Measurements from ENCODE around the gene FGFR2. TPM values are rescaled to one million over a fixed set of nuclear protein-coding genes. Genes with fewer than 3 reads are reported as not detected.

FGFR2 gene
- total RNA-seq, 1 experiment from 2014 or later: 135 TPM

DNA sequence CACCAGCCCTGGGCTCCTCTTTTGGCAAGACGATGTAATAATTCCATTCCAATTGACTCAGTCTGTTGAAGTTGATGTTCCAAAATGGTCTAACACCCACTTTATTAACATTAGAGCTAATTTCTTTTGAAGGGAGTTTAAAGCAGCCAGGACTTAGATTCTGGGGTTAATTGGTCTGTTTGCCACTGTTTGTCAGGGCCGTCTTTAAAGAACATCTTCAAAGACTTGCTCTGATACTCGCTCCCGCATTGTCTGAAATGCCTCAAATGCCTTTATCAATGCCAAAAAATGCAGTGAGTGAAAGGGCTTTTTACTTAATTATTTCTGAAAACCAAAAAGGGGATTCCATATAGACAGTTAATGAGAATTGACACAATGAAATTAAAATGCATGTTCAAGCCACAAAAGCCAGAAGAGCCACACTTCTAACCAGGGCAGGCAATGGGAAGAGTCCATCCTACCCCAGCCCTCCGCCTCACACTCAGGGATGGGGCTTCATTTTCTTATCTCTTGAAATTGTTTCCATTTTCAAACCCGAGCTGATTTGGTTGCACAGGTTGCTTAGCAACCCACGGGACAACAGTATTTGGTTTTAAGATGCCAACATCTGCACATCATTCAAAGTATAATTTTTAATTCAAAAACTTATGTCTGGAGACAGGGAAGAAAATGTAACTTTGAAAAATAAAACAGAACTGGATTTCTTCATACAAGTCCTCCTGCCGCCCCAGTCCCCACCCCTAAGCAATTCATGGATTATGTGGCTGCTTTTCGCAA lies 163.0 kb downstream of the FGFR2 start:
- DNase-seq: no peak
- Histone ChIP-seq H2AK5ac (ENCODE audit: insufficient read length, low read length) (no peak overlapping the region), H2BK20ac (ENCODE audit: low read depth, low read length, poor library complexity, severe bottlenecking) (no peak overlapping the region), H4K8ac (replicated peaks; ENCODE audit: insufficient read length, low read depth, low read length) (no peak overlapping the region), H2BK12ac (ENCODE audit: insufficient read length, low read depth, low read length) (no peak overlapping the region), H3K79me1 (ENCODE audit: insufficient read depth, low read depth, low read length, poor library complexity, severe bottlenecking) (no peaks in the 10 kb centered on the region), H3K9me3 (ENCODE audit: control insufficient read depth, low read depth, low read length) (no peaks in the 10 kb centered on the region), H3K9ac (ENCODE audit: extremely low read depth, insufficient read length, low read length) (no peak overlapping the region), H4K5ac (ENCODE audit: insufficient read length, low read depth, low read length) (no peak overlapping the region), H3K18ac (ENCODE audit: insufficient read length, low read depth, low read length) (no peak overlapping the region), H3K56ac (ENCODE audit: insufficient read length, low read depth, low read length) (no peak overlapping the region), H3K4me1 (ENCODE audit: insufficient read depth, low read length) (no peaks in the 10 kb centered on the region), H2BK120ac (ENCODE audit: low read depth, low read length, poor library complexity, severe bottlenecking) (no peak overlapping the region), H2BK15ac (ENCODE audit: low read depth, low read length) (no peak overlapping the region), H3K79me2 (ENCODE audit: insufficient read depth, low read length) (no peaks in the 10 kb centered on the region), H3K27ac (ENCODE audit: insufficient read length, low read depth, low read length) (no peak overlapping the region), H4K91ac (ENCODE audit: insufficient read length, low read depth, low read length) (no peak overlapping the region), H3K27me3 (ENCODE audit: insufficient read depth, low read length) (no peaks in the 10 kb centered on the region), H3K14ac (ENCODE audit: insufficient read depth, low read length) (no peak overlapping the region), H4K20me1 (ENCODE audit: control insufficient read depth, insufficient read depth, insufficient read length) (no peaks in the 10 kb centered on the region), H3T11ph (ENCODE audit: low read length) (no peak overlapping the region), H2AFZ (ENCODE audit: low read length) (no peak overlapping the region), H3K4me2 (ENCODE audit: insufficient read depth, insufficient read length, low read length) (no peak overlapping the region), H2BK5ac (ENCODE audit: insufficient read length, low read length) (no peak overlapping the region), H3K23me2 (ENCODE audit: insufficient read length, low read depth, low read length, poor library complexity, severe bottlenecking) (no peaks in the 10 kb centered on the region), H3K4ac (ENCODE audit: low read depth, low read length) (no peak overlapping the region), H3K23ac (ENCODE audit: insufficient read length, low read depth, low read length) (no peak overlapping the region)
- Mint-ChIP-seq H3K4me3 (no peak overlapping the region), H3K9me3 (no peaks in the 10 kb centered on the region; a peak in 1 of 5 replicates), H3K36me3 (ENCODE audit: insufficient read depth in 1 of 3, low read depth in 3 of 3) (no peaks in the 10 kb centered on the region; a peak in 2 of 7 replicates), H3K27ac (no peak overlapping the region), H3K4me1 (peaks cover 17 to 30% of the 10 kb centered on the region in 2 experiments), H3K27me3 (ENCODE audit: low read depth) (no peaks in the 10 kb centered on the region; the same call in 1 of the 2 replicates)
- no CpG with 5 or more reads among the region's 9 CpGs for WGBS (ENCODE audit: extremely low coverage, insufficient read length, low lambda C conversion rate)
- no peak for TF ChIP-seq CTCF (conservative IDR thresholded peaks at IDR 0.05)

Data from H9 (cell line).